ENCODE results near the gene ATP6V0B. TPM values are rescaled to one million over a fixed set of nuclear protein-coding genes. Genes with fewer than 3 reads are reported as not detected.

ATP6V0B gene
- total and polyA plus RNA-seq, 10 of the 15 experiments (the other 5 are each of a cell fraction or from before 2014, with no cell fraction given) = 65.3 to 250 (median 144) TPM

GRCh38 chr1:43992232-43992995 lies 17.7 kb downstream of the ATP6V0B start:
- Histone ChIP-seq H2AFZ (ENCODE audit: control insufficient read depth, low read depth, low read length) (peak overlapping the region; percentile 91), H3K4me3 (peak overlapping the region; percentile 72), H3K27me3 (replicated peaks in 1 of 2; ENCODE audit: control insufficient read depth in 2 of 2, insufficient read depth in 2 of 2, low read length in 1 of 2) (no peaks in the 10 kb centered on the region), H3K4me1 (ENCODE audit: control insufficient read depth, insufficient read depth, low read length) (peaks cover 17% of the 10 kb centered on the region), H3K36me3 (ENCODE audit: control insufficient read depth in 2 of 2, insufficient read depth in 2 of 2, low read length in 1 of 2) (no peaks in the 10 kb centered on the region; a peak in 1 of 4 replicates), H3K4me2 (ENCODE audit: control insufficient read depth, insufficient read depth) (peak overlapping the region; percentile 23), H4K20me1 (ENCODE audit: control insufficient read depth, insufficient read depth) (no peaks in the 10 kb centered on the region), H3K9ac (ENCODE audit: control insufficient read depth, insufficient read depth, low read length) (no peak overlapping the region; the same call in 1 of the 2 replicates), H3K27ac (ENCODE audit: control insufficient read depth, insufficient read depth) (no peak overlapping the region), H3K79me2 (ENCODE audit: control insufficient read depth, insufficient read depth, low read length) (no peaks in the 10 kb centered on the region), H3K9me3 (replicated peaks; ENCODE audit: control insufficient read depth, insufficient read depth, low read length) (no peaks in the 10 kb centered on the region)
- no peak for ATAC-seq
- no TSS peak for BruUV-seq (replicated peaks)
- DNase-seq (ENCODE audit: low read depth, low spot score) = no peak
- intact Hi-C loops (cut with micrococcal nuclease; ENCODE audit: unreplicated experiment) = loop anchor here (5.0 kb wide), 1 partner anchor 40 kb away; the partner anchor contains the start of gene SLC6A9
- in situ Hi-C loops (cut with MboI) = no loop called here
- RAD21 ChIA-PET (ENCODE audit: unreplicated experiment) = interaction anchor here (1.8 kb wide), 2 partner anchors 43 to 229 kb away, joined by 5 to 7 read pairs; no protein-coding TSS in a partner anchor
- FAIRE-seq = no peak
- 63% methylated on average over 11 of the region's 11 CpGs for whole genome bisulfite sequencing (ENCODE audit: insufficient coverage, insufficient replicate concordance, low lambda C conversion rate, missing lambda C conversion rate)
- CTCF ChIA-PET = interaction anchor here (0.7 to 4.6 kb wide), 11 partner anchors 14 to 229 kb away, joined by 3 to 25 read pairs (median 5); partner anchors contain the start of genes ATP6V0B and IPO13
- POLR2A ChIA-PET = interaction anchor here (0.9 to 1.7 kb wide), 4 partner anchors 15 to 38 kb away, joined by 4 to 6 read pairs (median 4); partner anchors contain the start of gene ATP6V0B
- SMC1A ChIA-PET (ENCODE audit: uncharacterized antibody, unreplicated experiment) = interaction anchor here (0.6 to 2.4 kb wide), 9 partner anchors 15 to 343 kb away, joined by 3 to 7 read pairs (median 3); partner anchors contain the start of genes IPO13 and KDM4A
- TF ChIP-seq SIX5 (IDR thresholded peaks at IDR 0.05; ENCODE audit: low read depth, low read length, severe bottlenecking) = no peak
- no peak for TF ChIP-seq PRDM15 (CRISPR knock-in tag; IDR thresholded peaks at IDR 0.05)
- TF ChIP-seq HDAC2 (IDR thresholded peaks at IDR 0.05) = no peak
- no peak for TF ChIP-seq ZBTB40 (IDR thresholded peaks at IDR 0.05; ENCODE audit: borderline replicate concordance)
- TF ChIP-seq IRF4 (IDR thresholded peaks at IDR 0.05; ENCODE audit: low read depth, low read length) = no peak
- no peak for TF ChIP-seq SUZ12 (IDR thresholded peaks at IDR 0.05; ENCODE audit: unreplicated experiment)
- no peak for TF ChIP-seq ASH2L (IDR thresholded peaks at IDR 0.05; ENCODE audit: borderline replicate concordance, low read depth)

Measured in GM12878 (cell line).